Neural crest cell (in vitro differentiated cells): ENCODE data around the gene HS3ST2. TPM values are rescaled to one million over a fixed set of nuclear protein-coding genes. Genes with fewer than 3 reads are reported as not detected.

Experiments
- DNase-seq: peaks from one replicate; pipeline ENCODE4 v3.0.0; 2021; ENCODE audit warnings: low read depth, mixed read lengths, low spot score
- H3K27ac Mint-ChIP-seq: one replicate; pipeline ENCODE4 v1.8.0; 2021; ENCODE audit warnings: mild to moderate bottlenecking, mixed read lengths; ENCODE audit not compliant: unreplicated experiment
- H3K27me3 Mint-ChIP-seq: 2 replicates; pipeline ENCODE4 v1.8.0; 2021; ENCODE audit warnings: low read depth, mild to moderate bottlenecking, mixed read lengths
- H3K36me3 Mint-ChIP-seq: 2 replicates; pipeline ENCODE4 v1.8.0; 2021; ENCODE audit warnings: low read depth, mild to moderate bottlenecking, mixed read lengths
- H3K4me1 Mint-ChIP-seq: 2 replicates; pipeline ENCODE4 v1.8.0; 2021; ENCODE audit warnings: mixed read lengths
- H3K4me3 Mint-ChIP-seq: one replicate; pipeline ENCODE4 v1.8.0; 2021; ENCODE audit warnings: mild to moderate bottlenecking, mixed read lengths
- H3K9me3 Mint-ChIP-seq: 2 replicates; pipeline ENCODE4 v1.8.0; 2021; ENCODE audit warnings: mixed read lengths
- total RNA-seq: library from RNA; stranded (reverse); gene quantifications from 2 replicates; pipeline ENCODE4 v1.2.1, GENCODE V29; 2021
- TF ChIP-seq, protein P1 (sequence below): fragments of 200-600 bp; sonication (generic); conservative IDR thresholded peaks from 2 replicates; pipeline ENCODE4 v1.5.0; 2021; ENCODE audit warnings: antibody characterized with exemption, mild to moderate bottlenecking

The HS3ST2 gene
- total RNA-seq, 1 donor from 2014 or later: not detected

- H3K27me3 Mint-ChIP-seq: peaks cover 8% of the 10 kb centered on the region
Observed at GRCh38 chr16:22924492-22924891, 110.5 kb downstream of the HS3ST2 start.

GRCh38 chr16:22926105-22926751 lies 112.3 kb downstream of the HS3ST2 start:
- TF ChIP-seq, protein P1, sequence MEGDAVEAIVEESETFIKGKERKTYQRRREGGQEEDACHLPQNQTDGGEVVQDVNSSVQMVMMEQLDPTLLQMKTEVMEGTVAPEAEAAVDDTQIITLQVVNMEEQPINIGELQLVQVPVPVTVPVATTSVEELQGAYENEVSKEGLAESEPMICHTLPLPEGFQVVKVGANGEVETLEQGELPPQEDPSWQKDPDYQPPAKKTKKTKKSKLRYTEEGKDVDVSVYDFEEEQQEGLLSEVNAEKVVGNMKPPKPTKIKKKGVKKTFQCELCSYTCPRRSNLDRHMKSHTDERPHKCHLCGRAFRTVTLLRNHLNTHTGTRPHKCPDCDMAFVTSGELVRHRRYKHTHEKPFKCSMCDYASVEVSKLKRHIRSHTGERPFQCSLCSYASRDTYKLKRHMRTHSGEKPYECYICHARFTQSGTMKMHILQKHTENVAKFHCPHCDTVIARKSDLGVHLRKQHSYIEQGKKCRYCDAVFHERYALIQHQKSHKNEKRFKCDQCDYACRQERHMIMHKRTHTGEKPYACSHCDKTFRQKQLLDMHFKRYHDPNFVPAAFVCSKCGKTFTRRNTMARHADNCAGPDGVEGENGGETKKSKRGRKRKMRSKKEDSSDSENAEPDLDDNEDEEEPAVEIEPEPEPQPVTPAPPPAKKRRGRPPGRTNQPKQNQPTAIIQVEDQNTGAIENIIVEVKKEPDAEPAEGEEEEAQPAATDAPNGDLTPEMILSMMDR: no peak
- H3K4me3 Mint-ChIP-seq: no peak overlapping the region
- H3K9me3 Mint-ChIP-seq: no peaks in the 10 kb centered on the region
- H3K27me3 Mint-ChIP-seq: peaks cover 8% of the 10 kb centered on the region
- no peak for DNase-seq
- H3K4me1 Mint-ChIP-seq: no peaks in the 10 kb centered on the region
- no peak overlapping the region for H3K27ac Mint-ChIP-seq
- no peaks in the 10 kb centered on the region for H3K36me3 Mint-ChIP-seq

More at GRCh38 chr16:22924492-22924891, 110.5 kb downstream of the HS3ST2 start:
- Mint-ChIP-seq H3K36me3 (no peaks in the 10 kb centered on the region), H3K4me1 (no peaks in the 10 kb centered on the region), H3K4me3 (no peak overlapping the region), H3K27ac (no peak overlapping the region), H3K9me3 (no peaks in the 10 kb centered on the region)
- no peak for DNase-seq
- TF ChIP-seq, protein P1: no peak

GRCh38 chr16:22927306-22927705 lies 113.3 kb downstream of the HS3ST2 start:
- Mint-ChIP-seq H3K4me1 (no peaks in the 10 kb centered on the region), H3K27me3 (peaks cover 19% of the 10 kb centered on the region)
- TF ChIP-seq, protein P1: no peak

DNA sequence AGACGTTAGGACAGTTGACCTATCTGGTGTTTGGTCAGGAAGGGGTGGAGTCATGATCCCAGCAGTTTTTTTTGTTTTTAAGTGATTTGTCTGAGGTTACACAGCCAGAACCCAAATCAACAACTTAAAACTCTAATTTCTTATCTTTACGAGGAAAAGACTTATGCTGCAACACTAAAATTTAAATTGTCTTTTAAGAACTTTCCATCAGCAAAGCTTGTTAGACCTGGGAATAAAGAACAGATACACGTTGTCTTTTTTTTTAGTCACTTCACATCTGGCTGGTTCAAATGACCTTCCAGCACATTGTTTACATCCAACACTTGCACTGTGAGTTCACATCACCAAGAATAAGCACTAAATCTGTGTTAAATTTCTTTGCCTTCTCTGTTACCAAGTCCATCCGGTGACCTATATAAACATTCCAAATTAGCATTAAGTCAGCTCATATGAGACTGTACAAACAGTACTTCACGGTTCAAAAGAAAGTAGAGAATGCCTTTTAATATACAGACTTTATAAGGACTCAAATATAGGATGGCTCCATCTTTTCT lies 115.0 kb downstream of the HS3ST2 start:
- no peaks in the 10 kb centered on the region for H3K4me1 Mint-ChIP-seq
- TF ChIP-seq, protein P1: no peak
- H3K27ac Mint-ChIP-seq: no peak overlapping the region
- no peaks in the 10 kb centered on the region for H3K36me3 Mint-ChIP-seq
- peaks cover 32% of the 10 kb centered on the region for H3K27me3 Mint-ChIP-seq
- H3K9me3 Mint-ChIP-seq: no peaks in the 10 kb centered on the region
- DNase-seq: no peak
- no peak overlapping the region for H3K4me3 Mint-ChIP-seq

More at GRCh38 chr16:22927306-22927705, 113.3 kb downstream of the HS3ST2 start:
- H3K36me3 Mint-ChIP-seq: no peaks in the 10 kb centered on the region
- H3K27ac Mint-ChIP-seq: no peak overlapping the region
- no peak overlapping the region for H3K4me3 Mint-ChIP-seq
- H3K9me3 Mint-ChIP-seq: no peaks in the 10 kb centered on the region
- DNase-seq: no peak

GRCh38 chr16:22929461-22929860 lies 115.5 kb downstream of the HS3ST2 start:
- Mint-ChIP-seq H3K4me1 (no peaks in the 10 kb centered on the region), H3K9me3 (no peaks in the 10 kb centered on the region), H3K36me3 (no peaks in the 10 kb centered on the region), H3K4me3 (no peak overlapping the region), H3K27ac (no peak overlapping the region), H3K27me3 (peaks cover 35% of the 10 kb centered on the region)
- TF ChIP-seq, protein P1: no peak
- DNase-seq: no peak
